Colonic mucosa (tissue), 4 donors: ENCODE measurements around the gene TNFAIP3. TPM values are rescaled to one million over a fixed set of nuclear protein-coding genes. Genes with fewer than 3 reads are reported as not detected.

Experiments used
- DNase-seq: peaks from one replicate; pipeline ENCODE4 v3.0.0-alpha.2; 2020
- H3K27ac ChIP-seq: fragments of 200-600 bp; one replicate; pipeline ENCODE4 v1.8.0; 2021
- H3K27me3 ChIP-seq: fragments of 200-600 bp; one replicate; pipeline ENCODE4 v1.8.0; 2021
- H3K36me3 ChIP-seq: fragments of 200-600 bp; one replicate; pipeline ENCODE4 v1.8.0; 2021
- H3K4me1 ChIP-seq: fragments of 200-600 bp; one replicate; pipeline ENCODE4 v1.8.0; 2021; ENCODE audit warnings: mild to moderate bottlenecking
- H3K4me3 ChIP-seq: fragments of 200-600 bp; one replicate; pipeline ENCODE4 v1.8.0; 2021
- H3K9ac ChIP-seq, 2 donors: one replicate each; pipeline ENCODE4 v1.7.0; 2013; ENCODE audit warnings: control low read depth in 2 of 2, low read depth in 2 of 2, low read length in 2 of 2
- H3K9me3 ChIP-seq: fragments of 200-600 bp; one replicate; pipeline ENCODE4 v1.8.0; 2021
- CTCF ChIP-seq: fragments of 200-600 bp; IDR thresholded peaks from one replicate; pipeline ENCODE4 v1.8.0; 2022; ENCODE audit warnings: antibody characterized with exemption, mild to moderate bottlenecking
- intact Hi-C: fragments of 100-400 bp; cut with DNase I; formaldehyde crosslinking; loops from one replicate; pipeline ENCODE4 v1.14.1; 2022
- total RNA-seq, 2 donors: library from RNA; stranded (reverse); fragmentation: NEBNext Ultra II Directional in 1 of 2; extraction: Animal tissue kit (Norgen Biotek cat#: 25700) in 1 of 2; gene quantifications; one replicate each; pipeline ENCODE4 v1.2.1, GENCODE V29; 2021
- donor health status: healthy.
- donor health status: DM: no; HTN: no; CAD: no.
- donor health status: DM: no; HTN: no; CAD: no.

Gene TNFAIP3
- total RNA-seq, 2 donors from 2014 or later, result 18.1 to 46.3 TPM

DNA sequence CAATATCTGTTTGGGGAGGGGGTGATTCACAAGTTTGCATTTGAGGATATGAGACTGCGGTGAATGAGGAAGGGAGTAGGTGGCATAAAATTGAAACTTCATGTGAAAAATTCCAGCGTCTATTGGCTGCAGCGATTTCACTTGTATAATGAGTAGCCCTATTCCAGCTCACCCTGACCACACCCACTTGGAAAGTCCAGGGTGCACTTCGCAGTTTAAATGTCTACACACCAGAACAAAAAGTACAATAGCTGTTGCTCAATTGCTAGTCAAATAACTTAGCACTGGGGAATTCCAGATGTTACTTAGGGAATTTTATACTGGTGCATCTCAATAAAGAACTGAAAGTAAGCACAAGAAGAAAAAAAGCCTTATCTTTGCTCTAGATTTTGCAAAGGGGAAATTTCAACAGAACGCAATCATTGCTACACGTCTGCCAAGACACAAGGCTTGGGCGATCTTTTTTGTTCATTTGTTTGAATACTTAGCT, 6.3 kb downstream of the TNFAIP3 start:
- Histone ChIP-seq H3K9ac (peak overlapping the region; percentile 5 to 26), H3K27ac (peak overlapping the region; percentile 76), H3K4me1 (peaks cover 8% of the 10 kb centered on the region), H3K4me3 (no peak overlapping the region), H3K27me3 (no peaks in the 10 kb centered on the region), H3K36me3 (peaks cover 27% of the 10 kb centered on the region), H3K9me3 (no peaks in the 10 kb centered on the region)
- TF ChIP-seq CTCF, result no peak
- intact Hi-C loops, result no loop called here
- DNase-seq, result peak; percentile 92

DNA sequence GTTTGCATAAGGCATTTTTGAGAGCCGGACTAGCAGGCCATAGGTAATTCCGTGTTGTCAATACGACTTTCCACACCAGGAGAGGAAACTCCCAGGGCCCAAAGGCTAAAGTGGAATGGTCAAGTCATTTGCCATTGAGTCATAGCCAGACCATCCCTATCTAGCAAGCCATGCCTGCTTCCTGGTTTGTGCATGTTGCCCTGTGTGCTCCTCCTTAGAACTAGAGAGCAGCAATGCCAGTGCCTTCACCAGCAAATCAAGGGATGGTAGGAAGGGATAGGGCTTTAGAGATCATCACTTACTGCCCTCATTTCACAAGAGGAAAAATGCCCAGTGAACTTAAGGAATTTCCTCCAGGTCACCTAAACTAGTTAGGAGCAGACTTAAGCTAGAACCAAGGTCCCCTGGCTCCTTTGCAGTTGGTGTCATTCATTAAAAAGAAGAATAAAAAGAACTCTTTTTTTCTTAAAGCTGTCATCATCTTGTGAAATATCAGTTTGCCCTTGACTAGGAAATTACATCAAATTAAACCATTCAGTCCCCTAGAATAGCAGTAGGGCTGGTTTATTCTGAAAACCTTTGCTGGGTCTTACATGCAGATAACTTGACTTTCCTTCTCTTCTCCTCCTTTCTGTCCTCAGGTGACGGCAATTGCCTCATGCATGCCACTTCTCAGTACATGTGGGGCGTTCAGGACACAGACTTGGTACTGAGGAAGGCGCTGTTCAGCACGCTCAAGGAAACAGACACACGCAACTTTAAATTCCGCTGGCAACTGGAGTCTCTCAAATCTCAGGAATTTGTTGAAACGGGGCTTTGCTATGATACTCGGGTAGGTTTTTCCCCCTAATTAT, 7.4 kb downstream of the TNFAIP3 start:
- Histone ChIP-seq H3K9me3 (no peaks in the 10 kb centered on the region), H3K4me1 (peaks cover 8% of the 10 kb centered on the region), H3K9ac (no peak overlapping the region), H3K36me3 (peaks cover 38% of the 10 kb centered on the region), H3K4me3 (no peak overlapping the region), H3K27ac (peak overlapping the region; percentile 76), H3K27me3 (no peaks in the 10 kb centered on the region)
- peak; percentile 49 for DNase-seq
- intact Hi-C loops, result no loop called here
- TF ChIP-seq CTCF, result no peak

- H3K27me3 ChIP-seq, result no peaks in the 10 kb centered on the region
- peaks cover 8% of the 10 kb centered on the region for H3K4me1 ChIP-seq
- H3K9me3 ChIP-seq, result no peaks in the 10 kb centered on the region
- TF ChIP-seq CTCF, result no peak
- H3K4me3 ChIP-seq, result no peak overlapping the region
- H3K27ac ChIP-seq, result no peak overlapping the region
- DNase-seq, result no peak
- peaks cover 42% of the 10 kb centered on the region for H3K36me3 ChIP-seq
- intact Hi-C loops, result no loop called here
- no peak overlapping the region for H3K9ac ChIP-seq
Observed at GRCh38 chr6:137875058-137875520, 8.0 kb downstream of the TNFAIP3 start.

DNA sequence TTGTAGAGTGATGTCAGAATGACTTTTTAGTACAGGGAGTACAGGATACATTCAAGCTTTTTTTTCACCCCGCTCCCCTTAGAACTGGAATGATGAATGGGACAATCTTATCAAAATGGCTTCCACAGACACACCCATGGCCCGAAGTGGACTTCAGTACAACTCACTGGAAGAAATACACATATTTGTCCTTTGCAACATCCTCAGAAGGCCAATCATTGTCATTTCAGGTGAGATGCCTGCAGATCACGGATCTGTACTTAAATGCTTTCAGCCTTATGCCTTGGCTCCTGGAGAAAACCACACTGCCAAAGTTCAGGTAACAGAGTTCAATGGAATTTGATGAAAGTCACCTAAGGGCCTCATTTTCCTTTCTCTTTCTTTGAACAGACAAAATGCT, 8.5 kb downstream of the TNFAIP3 start:
- Histone ChIP-seq H3K27me3 (no peaks in the 10 kb centered on the region), H3K36me3 (peaks cover 46% of the 10 kb centered on the region), H3K27ac (no peak overlapping the region), H3K9me3 (no peaks in the 10 kb centered on the region), H3K9ac (no peak overlapping the region), H3K4me1 (peaks cover 8% of the 10 kb centered on the region), H3K4me3 (no peak overlapping the region)
- intact Hi-C loops, result no loop called here
- no peak for TF ChIP-seq CTCF
- no peak for DNase-seq

GRCh38 chr6:137876547-137876946, 9.5 kb downstream of the TNFAIP3 start:
- Histone ChIP-seq H3K4me1 (peaks cover 8% of the 10 kb centered on the region), H3K9ac (no peak overlapping the region), H3K9me3 (no peaks in the 10 kb centered on the region), H3K27ac (no peak overlapping the region), H3K4me3 (no peak overlapping the region), H3K36me3 (peaks cover 53% of the 10 kb centered on the region), H3K27me3 (no peaks in the 10 kb centered on the region)
- intact Hi-C loops, result no loop called here
- TF ChIP-seq CTCF, result no peak
- no peak for DNase-seq
